Motor neuron (in vitro differentiated cells): ENCODE results near the gene PLSCR1. TPM values are rescaled to one million over a fixed set of nuclear protein-coding genes. Genes with fewer than 3 reads are reported as not detected.
"Not testable (repeated sequence)": the region's sequence is repeated elsewhere in the genome, so short reads cannot be mapped to it uniquely, and the experiment has no call there.

ENCODE experiments used
- ATAC-seq, 8 experiments: fragments of 200-7000 bp; cut with Tn5 transposase; replicated peaks in 6 of 8; 2 replicates each; pipeline ENCODE4 v1.8.0; 2021; ENCODE audit warnings: mild to moderate bottlenecking in 8 of 8, moderate library complexity in 8 of 8
- H3K27ac ChIP-seq, 2 donors: fragments of 250-450 bp; sonication (Bioruptor Pico); 2 replicates each; pipeline ENCODE4 v1.9.0; 2021; ENCODE audit warnings: antibody characterized with exemption in 2 of 2, mild to moderate bottlenecking in 2 of 2, moderate library complexity in 1 of 2
- H3K4me1 ChIP-seq, 2 donors: fragments of 250-450 bp; sonication (Bioruptor Pico); replicated peaks in 1 of 2; 2 replicates each; pipeline ENCODE4 v1.6.1; 2021; ENCODE audit warnings: antibody characterized with exemption in 2 of 2, mild to moderate bottlenecking in 2 of 2, moderate library complexity in 1 of 2
- H3K4me3 ChIP-seq, 5 donors: fragments of 250-450 bp; sonication (Bioruptor Pico); 2 replicates each; pipeline ENCODE4 v1.9.0; 2021; ENCODE audit warnings: antibody characterized with exemption in 5 of 5, mild to moderate bottlenecking in 5 of 5, moderate library complexity in 4 of 5
- WGBS, 10 experiments: fragments of 450-650 bp; shearing (Covaris generic); methylation state at CpG; one replicate each; pipeline ENCODE4 v1.0.0; 2022; 5-methylcytosine and 5-hydroxymethylcytosine counted together
- in situ Hi-C, 9 experiments: fragments of 400-800 bp; cut with MboI; loops; one replicate each; pipeline ENCODE4 v1.15.0; 2021; ENCODE audit warnings: low sequenced_read_pairs in 9 of 9, low pct_unique_long_range_greater_than_20kb in 2 of 9; ENCODE audit not compliant: unreplicated experiment in 9 of 9
- total RNA-seq, 8 experiments: library from RNA; unstranded; fragments of 300-600 nt; gene quantifications; 2 replicates each; pipeline versions ENCODE4 v1.2.3 to v1.2.4, GENCODE V29; 2022

Gene PLSCR1
- total RNA-seq, 8 experiments from 2014 or later = 0.71 to 148 (median 37.1) TPM

DNA sequence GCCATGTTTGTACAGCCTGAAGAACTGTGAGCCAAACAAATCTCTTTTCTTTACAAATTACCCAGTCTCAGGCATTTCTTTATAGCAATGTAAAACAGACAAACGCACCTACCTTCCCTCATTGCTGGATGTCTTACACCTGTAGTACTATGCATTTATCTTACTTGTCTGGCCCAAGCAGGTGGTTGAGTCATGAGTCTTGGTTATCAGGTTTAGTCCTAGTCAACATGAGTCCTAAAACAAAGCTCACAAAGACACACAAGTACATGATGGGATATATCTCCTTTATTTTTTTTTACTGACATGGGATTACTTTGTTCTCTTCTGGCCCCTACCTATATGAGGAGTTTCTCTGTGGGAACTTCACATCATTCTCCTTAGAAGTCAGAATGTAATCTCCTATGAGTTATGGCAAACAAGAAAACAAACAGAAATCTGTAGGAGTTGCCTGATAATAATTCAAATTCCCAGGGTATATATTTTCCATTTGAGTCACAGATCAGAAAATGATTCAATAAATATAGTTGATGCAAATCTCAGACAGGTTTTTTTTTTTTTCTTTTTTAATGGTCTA lies 41.4 kb downstream of the PLSCR1 start:
- no peak overlapping the region for H3K27ac ChIP-seq
- 80 to 100% (median 97%) methylated on average over 1 of the region's 1 CpG; no CpG with 5 or more reads in 2 of the 10 experiments for WGBS, 10 experiments
- H3K4me3 ChIP-seq = no peak overlapping the region
- peaks cover 0 to 2% of the 10 kb centered on the region in 2 donors for H3K4me1 ChIP-seq
- no peak for ATAC-seq
- in situ Hi-C loops = no loop called here

GRCh38 chr3:146501752-146502151 lies 42.7 kb downstream of the PLSCR1 start:
- H3K4me3 ChIP-seq = no peak overlapping the region
- in situ Hi-C loops = no loop called here
- peaks cover 0 to 2% of the 10 kb centered on the region in 2 donors for H3K4me1 ChIP-seq
- H3K27ac ChIP-seq = no peak overlapping the region
- ATAC-seq = no peak

GRCh38 chr3:146499701-146500100 lies 44.7 kb downstream of the PLSCR1 start:
- Histone ChIP-seq H3K4me1 (peaks cover 0 to under 1% of the 10 kb centered on the region in 2 donors), H3K4me3 (no peak overlapping the region), H3K27ac (no peak overlapping the region)
- WGBS, 10 experiments = 33 to 86% (median 80%) methylated on average over 1 of the region's 1 CpG; no CpG with 5 or more reads in 4 of the 10 experiments
- ATAC-seq = no peak
- in situ Hi-C loops = no loop called here

- Histone ChIP-seq H3K4me3 (no peak overlapping the region), H3K4me1 (no peaks in the 10 kb centered on the region), H3K27ac (no peak overlapping the region)
- 55 to 100% (median 90%) methylated on average over 1 to 9 of the region's 13 CpGs; no CpG with 5 or more reads in 1 of the 10 experiments for WGBS, 10 experiments
- in situ Hi-C loops = no loop called here
- ATAC-seq = no peak
Observed at GRCh38 chr3:146498002-146498736, 46.2 kb downstream of the PLSCR1 start.

DNA sequence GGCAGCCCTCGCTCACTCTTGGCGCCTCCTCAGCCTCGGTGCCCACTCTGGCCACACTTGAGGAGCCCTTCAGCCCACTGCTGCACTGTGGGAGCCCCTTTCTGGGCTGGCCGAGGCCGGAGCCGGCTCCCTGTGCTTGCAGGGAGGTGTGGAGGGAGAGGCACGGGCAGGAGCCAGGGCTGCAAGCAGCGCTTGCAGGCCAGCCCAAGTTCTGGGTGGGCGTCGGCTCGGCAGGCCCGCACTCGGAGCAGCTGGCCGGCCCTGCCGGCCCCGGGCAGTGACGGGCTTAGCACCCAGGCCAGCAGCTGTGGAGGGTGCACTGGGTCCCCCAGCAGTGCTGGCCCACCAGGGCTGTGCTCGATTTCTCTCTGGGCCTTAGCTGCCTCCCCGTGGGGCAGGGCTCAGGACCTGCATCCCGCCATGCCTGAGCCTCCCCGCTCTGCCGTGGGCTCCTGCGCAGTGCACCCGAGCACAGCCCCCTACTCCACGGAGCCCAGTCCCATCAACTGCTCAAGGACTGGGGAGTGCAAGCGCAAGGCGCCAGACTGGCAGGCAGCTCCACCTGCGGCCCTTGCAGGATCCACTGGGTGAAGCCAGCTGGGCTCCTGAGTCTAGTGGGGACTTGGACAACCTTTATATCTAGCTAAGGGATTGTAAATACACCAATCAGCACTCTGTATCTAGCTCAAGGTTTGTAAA lies 47.1 kb downstream of the PLSCR1 start:
- H3K4me1 ChIP-seq, in situ Hi-C loops, ATAC-seq, H3K27ac ChIP-seq, H3K4me3 ChIP-seq: not testable (repeated sequence)
- 100% methylated on average over 3 to 7 of the region's 28 CpGs; no CpG with 5 or more reads in 8 of the 10 experiments for WGBS, 10 experiments

DNA sequence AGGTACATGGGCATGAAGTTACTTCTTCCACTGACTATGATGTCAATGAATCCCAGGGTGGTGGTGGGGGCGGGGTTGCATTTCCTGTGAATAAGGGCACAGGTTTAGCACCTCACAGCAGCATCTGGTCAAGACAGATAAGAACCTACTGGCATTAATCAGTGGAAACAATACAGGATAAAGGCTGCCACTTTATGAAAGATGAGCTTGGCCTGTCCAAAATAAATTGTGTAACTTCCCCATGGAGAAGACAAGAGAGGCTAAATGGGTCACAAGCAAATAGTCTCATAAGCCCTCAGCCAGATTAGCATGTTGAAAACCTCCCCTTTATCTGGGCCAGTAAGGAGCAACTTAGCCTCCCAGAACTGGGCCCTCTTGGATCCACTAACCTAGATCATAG lies 47.7 kb downstream of the PLSCR1 start:
- in situ Hi-C loops = no loop called here
- no peak overlapping the region for H3K27ac ChIP-seq
- ATAC-seq = no peak
- 0 to 100% (median 23%) methylated on average over 1 of the region's 1 CpG; no CpG with 5 or more reads in 4 of the 10 experiments for WGBS, 10 experiments
- no peak overlapping the region for H3K4me3 ChIP-seq
- H3K4me1 ChIP-seq = no peaks in the 10 kb centered on the region

GRCh38 chr3:146496251-146496650 lies 48.2 kb downstream of the PLSCR1 start:
- WGBS, 10 experiments = 0 to 100% (median 57%) methylated on average over 1 of the region's 1 CpG; no CpG with 5 or more reads in 3 of the 10 experiments
- no peak for ATAC-seq

GRCh38 chr3:146493761-146494160 lies 50.6 kb downstream of the PLSCR1 start:
- no peak overlapping the region for H3K27ac ChIP-seq
- no peak overlapping the region for H3K4me3 ChIP-seq
- ATAC-seq = peak in 2 of 8 experiments; percentile 24 to 44
- WGBS, 10 experiments = 61 to 91% (median 81%) methylated on average over 2 of the region's 2 CpGs; no CpG with 5 or more reads in 4 of the 10 experiments
- H3K4me1 ChIP-seq = no peaks in the 10 kb centered on the region
- in situ Hi-C loops = no loop called here

More at GRCh38 chr3:146496251-146496650, 48.2 kb downstream of the PLSCR1 start:
- Histone ChIP-seq H3K4me3 (no peak overlapping the region), H3K27ac (no peak overlapping the region), H3K4me1 (no peaks in the 10 kb centered on the region)
- in situ Hi-C loops = no loop called here

GRCh38 chr3:146493221-146493620 lies 51.2 kb downstream of the PLSCR1 start:
- H3K4me3 ChIP-seq = no peak overlapping the region
- 0 to 100% (median 62%) methylated on average over 1 to 2 of the region's 2 CpGs for WGBS, 10 experiments
- H3K4me1 ChIP-seq = no peaks in the 10 kb centered on the region
- in situ Hi-C loops = no loop called here
- no peak overlapping the region for H3K27ac ChIP-seq
- ATAC-seq = peak in 3 of 8 experiments; percentile 76 to 93 (median 92)

DNA sequence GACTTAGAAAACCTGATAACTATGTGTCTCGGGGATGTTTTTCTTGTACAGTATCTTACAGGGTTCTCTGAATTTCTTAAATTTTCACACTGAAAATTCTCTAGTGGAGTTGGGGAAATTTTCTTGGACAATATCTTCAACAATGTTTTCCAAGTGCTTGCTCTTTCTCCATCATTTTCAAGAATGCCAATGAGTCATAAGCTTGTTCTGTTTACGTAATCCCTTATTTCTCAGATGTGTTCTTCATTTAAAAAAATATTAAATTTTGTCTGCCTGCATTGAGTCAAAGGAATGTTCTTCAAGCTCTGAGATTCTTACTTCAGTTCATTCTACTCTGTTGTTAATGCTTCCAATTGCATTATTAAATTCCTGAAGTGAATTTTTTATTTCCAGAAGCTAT lies 53.1 kb downstream of the PLSCR1 start:
- no peak for ATAC-seq
- no peak overlapping the region for H3K4me3 ChIP-seq
- no peak overlapping the region for H3K27ac ChIP-seq
- no peaks in the 10 kb centered on the region for H3K4me1 ChIP-seq
- 20 to 93% (median 44%) methylated on average over 1 to 2 of the region's 2 CpGs for WGBS, 10 experiments
- in situ Hi-C loops = no loop called here

DNA sequence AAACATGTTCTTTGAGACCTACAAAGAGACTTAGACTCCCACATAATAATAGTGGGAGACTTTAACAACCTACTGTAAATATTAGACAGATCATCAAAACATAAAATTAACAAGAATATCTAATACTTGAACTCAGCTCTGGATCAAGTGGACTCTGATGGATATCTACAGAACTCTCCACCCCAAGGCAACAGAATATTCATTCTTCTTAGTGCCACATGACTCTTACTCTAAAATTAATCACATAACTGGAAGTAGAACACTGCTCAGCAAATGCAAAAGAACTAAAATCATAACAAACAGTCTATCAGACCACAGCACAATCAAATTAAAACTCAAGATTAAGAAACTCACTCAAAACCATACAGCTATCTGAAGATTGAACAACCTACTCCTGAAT lies 59.1 kb downstream of the PLSCR1 start:
- in situ Hi-C loops = no loop called here
- peak in 2 of 8 experiments; percentile 89 to 90 for ATAC-seq
- H3K4me1 ChIP-seq = no peaks in the 10 kb centered on the region
- H3K27ac ChIP-seq = no peak overlapping the region
- H3K4me3 ChIP-seq = no peak overlapping the region

GRCh38 chr3:146476094-146476740 lies 68.2 kb downstream of the PLSCR1 start:
- H3K4me3 ChIP-seq = no peak overlapping the region
- ATAC-seq = no peak
- H3K4me1 ChIP-seq = no peaks in the 10 kb centered on the region
- WGBS, 10 experiments = 40 to 100% (median 83%) methylated on average over 1 to 3 of the region's 6 CpGs; no CpG with 5 or more reads in 3 of the 10 experiments
- in situ Hi-C loops = no loop called here
- H3K27ac ChIP-seq = no peak overlapping the region

DNA sequence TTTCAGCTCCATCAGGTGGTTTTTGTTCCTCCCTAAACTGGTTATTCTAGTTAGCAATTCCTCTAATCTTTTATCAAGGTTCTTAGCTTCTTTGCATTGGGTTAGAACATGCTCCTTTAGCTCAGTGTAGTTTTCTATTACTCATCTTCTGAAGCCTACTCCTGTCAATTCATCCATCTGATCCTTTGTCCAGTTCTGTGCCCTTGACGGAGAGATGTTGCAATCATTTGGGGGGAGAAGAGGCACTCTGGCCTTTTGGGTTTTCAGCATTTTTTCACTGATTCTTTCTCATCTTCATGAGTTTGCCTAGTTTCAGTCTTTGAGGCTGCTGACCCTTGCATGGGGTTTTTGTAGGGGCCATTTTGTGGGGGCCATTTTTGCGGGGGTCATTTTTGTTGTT lies 69.4 kb downstream of the PLSCR1 start:
- in situ Hi-C loops, ATAC-seq: not testable (repeated sequence)
- 75 to 100% (median 100%) methylated on average over 1 to 2 of the region's 2 CpGs; no CpG with 5 or more reads in 3 of the 10 experiments for WGBS, 10 experiments

More for the DNA sequence above, 69.4 kb downstream of the PLSCR1 start:
- not testable (repeated sequence) for H3K4me3 ChIP-seq, H3K4me1 ChIP-seq, H3K27ac ChIP-seq
